Neuronal stem cell (in vitro differentiated cells): ENCODE results near the gene ODC1.
"Not testable (repeated sequence)": the region's sequence is repeated elsewhere in the genome, so short reads cannot be mapped to it uniquely, and the experiment has no call there.

Source experiments
- DNase-seq: peaks from one replicate; pipeline ENCODE4 v3.0.0-alpha.2; 2013; ENCODE audit warnings: low spot score
- H2AFZ ChIP-seq: one replicate; pipeline ENCODE4 v1.6.1; 2013; ENCODE audit warnings: mild to moderate bottlenecking, low read length, inconsistent platforms
- H2AK5ac ChIP-seq: 2 replicates; pipeline ENCODE4 v1.6.1; 2013; ENCODE audit warnings: low read depth, mild to moderate bottlenecking, inconsistent platforms, low read length, moderate library complexity, mixed read lengths
- H2BK120ac ChIP-seq: 2 replicates; pipeline ENCODE4 v1.6.1; 2013; ENCODE audit warnings: low read depth, mild to moderate bottlenecking, inconsistent platforms, low read length, moderate library complexity, mixed read lengths
- H2BK12ac ChIP-seq: one replicate; pipeline ENCODE4 v1.6.1; 2013; ENCODE audit warnings: low read length, inconsistent platforms
- H2BK15ac ChIP-seq: 2 replicates; pipeline ENCODE4 v1.6.1; 2013; ENCODE audit warnings: mild to moderate bottlenecking, low read length, inconsistent platforms, mixed read lengths
- H2BK5ac ChIP-seq: one replicate; pipeline ENCODE4 v1.6.1; 2013; ENCODE audit warnings: inconsistent platforms, mild to moderate bottlenecking, low read length, moderate library complexity
- H3K14ac ChIP-seq: one replicate; pipeline ENCODE4 v1.6.1; 2013; ENCODE audit warnings: low read length, inconsistent platforms
- H3K18ac ChIP-seq: 2 replicates; pipeline ENCODE4 v1.6.1; 2013; ENCODE audit warnings: low read length, inconsistent platforms
- H3K23ac ChIP-seq: 2 replicates; pipeline ENCODE4 v1.6.1; 2013; ENCODE audit warnings: low read depth, mild to moderate bottlenecking, mixed read lengths, low read length, inconsistent platforms; ENCODE audit not compliant: poor library complexity
- H3K27ac ChIP-seq: replicated peaks from 3 replicates; pipeline ENCODE4 v1.5.1; 2013; ENCODE audit warnings: low read length, inconsistent platforms
- H3K27me3 ChIP-seq, 3 experiments: 2 replicates each; pipeline ENCODE4 v1.6.1; 2013; ENCODE audit warnings: low read length in 3 of 3, mild to moderate bottlenecking in 2 of 3, inconsistent platforms in 1 of 3, low read depth in 1 of 3, mixed read lengths in 1 of 3, moderate library complexity in 1 of 3; ENCODE audit not compliant: control insufficient read depth in 3 of 3, insufficient read depth in 3 of 3
- H3K36me3 ChIP-seq, 2 donors: replicated peaks in 1 of 2; 2 replicates each; pipeline ENCODE4 v1.6.1; 2013; ENCODE audit warnings: low read length in 2 of 2; ENCODE audit not compliant: control insufficient read depth in 2 of 2, insufficient read depth in 2 of 2
- H3K4ac ChIP-seq: 2 replicates; pipeline ENCODE4 v1.6.1; 2013; ENCODE audit warnings: inconsistent platforms, mild to moderate bottlenecking, low read length, moderate library complexity
- H3K4me1 ChIP-seq, 2 donors: 1 replicate in 1 of 2; 2 replicates in 1 of 2; pipeline ENCODE4 v1.6.1; 2013; ENCODE audit warnings: low read length in 2 of 2, low read depth in 1 of 2; ENCODE audit not compliant: control insufficient read depth in 2 of 2, insufficient read depth in 1 of 2
- H3K4me2 ChIP-seq: one replicate; pipeline ENCODE4 v1.6.1; 2013; ENCODE audit warnings: mild to moderate bottlenecking, low read length, inconsistent platforms; ENCODE audit not compliant: insufficient read depth, poor library complexity, severe bottlenecking
- H3K4me3 ChIP-seq, 2 donors: 2 replicates each; pipeline ENCODE4 v1.5.1; 2013; ENCODE audit warnings: low read length in 2 of 2, mild to moderate bottlenecking in 2 of 2, inconsistent platforms in 1 of 2, moderate library complexity in 1 of 2
- H3K79me1 ChIP-seq: one replicate; pipeline ENCODE4 v1.6.1; 2013; ENCODE audit warnings: low read depth, mild to moderate bottlenecking, inconsistent platforms, low read length, moderate library complexity
- H3K9ac ChIP-seq: one replicate; pipeline ENCODE4 v1.6.1; 2013; ENCODE audit warnings: mild to moderate bottlenecking, low read depth, low read length, inconsistent platforms; ENCODE audit not compliant: poor library complexity
- H3K9me3 ChIP-seq, 2 donors: replicated peaks in 1 of 2; 2 replicates each; pipeline versions ENCODE3 to v1.6.1; 2013; ENCODE audit warnings: low read length in 2 of 2, mild to moderate bottlenecking in 2 of 2, inconsistent platforms in 1 of 2, low read depth in 1 of 2, mixed read lengths in 1 of 2, moderate library complexity in 1 of 2; ENCODE audit not compliant: control insufficient read depth in 2 of 2, insufficient read depth in 1 of 2
- H4K8ac ChIP-seq: one replicate; pipeline ENCODE4 v1.6.1; 2013; ENCODE audit warnings: low read depth, mild to moderate bottlenecking, inconsistent platforms, low read length, moderate library complexity
- H4K91ac ChIP-seq: one replicate; pipeline ENCODE4 v1.6.1; 2013; ENCODE audit warnings: low read length, low read depth, mild to moderate bottlenecking, inconsistent platforms; ENCODE audit not compliant: poor library complexity
- WGBS, 2 donors: extraction: QIAGEN DNeasy Blood & Tissue Kit; methylation state at CpG; one replicate each; pipeline ENCODE4 v1.1.7; 2013; ENCODE audit warnings: missing lambda C conversion rate in 2 of 2, mixed read lengths in 1 of 2; ENCODE audit not compliant: insufficient read length in 2 of 2, insufficient replicate concordance in 1 of 2; ENCODE audit errors: extremely low coverage in 2 of 2; 5-methylcytosine and 5-hydroxymethylcytosine counted together

The ODC1 gene

DNA sequence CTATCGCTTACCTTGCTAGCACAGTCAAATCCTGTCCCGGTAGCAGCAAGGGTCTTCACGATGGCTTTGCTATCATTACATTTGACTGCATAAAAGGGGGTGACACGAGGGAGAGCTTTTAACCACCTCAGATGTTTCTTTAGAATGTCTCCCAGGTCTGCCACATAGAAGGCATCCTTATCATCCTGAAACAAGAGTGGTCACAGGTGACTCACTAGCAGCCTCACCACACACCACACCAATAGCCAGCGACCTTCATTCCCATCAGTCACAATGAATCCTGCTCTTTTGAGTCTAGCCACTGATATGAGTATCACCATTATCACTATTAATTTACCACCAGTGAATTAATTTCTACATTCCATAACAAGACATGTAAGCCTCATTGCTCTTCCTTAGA is 3.7 kb downstream of the ODC1 start:
- Histone ChIP-seq H2AK5ac (no peak overlapping the region), H4K91ac (no peak overlapping the region), H3K9ac (no peak overlapping the region), H3K4me3 (no peak overlapping the region), H3K9me3 (no peaks in the 10 kb centered on the region), H3K27ac (no peak overlapping the region), H2BK5ac (no peak overlapping the region), H3K23ac (no peak overlapping the region), H2AFZ (no peak overlapping the region), H3K4me1 (peaks cover 2 to 3% of the 10 kb centered on the region in 2 donors), H3K79me1 (peaks cover 3% of the 10 kb centered on the region), H3K27me3 (no peaks in the 10 kb centered on the region), H2BK120ac (no peak overlapping the region), H3K14ac (no peak overlapping the region), H3K18ac (no peak overlapping the region), H4K8ac (no peak overlapping the region), H2BK12ac (no peak overlapping the region), H2BK15ac (no peak overlapping the region), H3K4ac (no peak overlapping the region), H3K4me2 (no peak overlapping the region), H3K36me3 (peaks cover 46 to 78% of the 10 kb centered on the region in 2 donors)
- no CpG with 5 or more reads among the region's 5 CpGs for WGBS, 2 donors
- no peak for DNase-seq

GRCh38 chr2:10442469-10443126 is 5.5 kb downstream of the ODC1 start:
- no CpG with 5 or more reads among the region's 2 CpGs for WGBS, 2 donors
- peaks cover 51 to 89% of the 10 kb centered on the region in 2 donors for H3K36me3 ChIP-seq

DNA sequence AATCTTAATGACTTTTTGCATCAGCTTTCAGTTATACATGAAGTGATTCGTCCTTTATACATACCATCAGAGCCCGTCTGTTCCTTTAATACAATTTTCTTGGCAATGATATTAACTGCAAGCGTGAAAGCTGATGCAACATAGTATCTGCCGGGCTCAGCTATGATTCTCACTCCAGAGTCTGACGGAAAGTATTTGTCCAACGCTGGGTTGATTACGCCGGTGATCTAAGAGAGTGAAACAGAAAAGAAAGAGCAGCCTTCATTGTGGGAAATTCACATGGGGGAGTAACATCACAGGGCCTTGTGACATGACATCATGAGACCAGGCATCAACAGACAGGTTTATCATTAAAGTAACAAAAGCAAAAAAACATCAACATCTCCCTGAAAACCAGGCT is 6.2 kb downstream of the ODC1 start:
- Histone ChIP-seq H3K79me1 (peaks cover 3% of the 10 kb centered on the region), H4K91ac (no peak overlapping the region), H3K27me3 (no peaks in the 10 kb centered on the region), H3K18ac (no peak overlapping the region), H2BK15ac (no peak overlapping the region), H3K9me3 (no peaks in the 10 kb centered on the region), H3K4me1 (peaks cover 2 to 3% of the 10 kb centered on the region in 2 donors), H3K4ac (no peak overlapping the region), H3K23ac (no peak overlapping the region), H3K36me3 (peaks cover 51 to 86% of the 10 kb centered on the region in 2 donors), H4K8ac (no peak overlapping the region), H2BK12ac (no peak overlapping the region), H3K27ac (no peak overlapping the region), H2BK5ac (no peak overlapping the region), H2AK5ac (no peak overlapping the region), H3K14ac (no peak overlapping the region), H3K4me2 (no peak overlapping the region), H3K9ac (no peak overlapping the region), H2BK120ac (no peak overlapping the region), H2AFZ (no peak overlapping the region), H3K4me3 (no peak overlapping the region)
- no CpG with 5 or more reads among the region's 8 CpGs for WGBS, 2 donors
- no peak for DNase-seq

More at GRCh38 chr2:10442469-10443126, 5.5 kb downstream of the ODC1 start:
- DNase-seq, H3K23ac ChIP-seq, H3K4me1 ChIP-seq, H2AFZ ChIP-seq, H3K4me2 ChIP-seq, H4K91ac ChIP-seq, H2BK12ac ChIP-seq, H2BK15ac ChIP-seq, H2BK120ac ChIP-seq, H3K14ac ChIP-seq, H3K9me3 ChIP-seq, H3K4ac ChIP-seq, H3K9ac ChIP-seq, H2BK5ac ChIP-seq, H3K18ac ChIP-seq, H3K4me3 ChIP-seq, H4K8ac ChIP-seq, H3K27me3 ChIP-seq, H3K79me1 ChIP-seq, H3K27ac ChIP-seq, H2AK5ac ChIP-seq: not testable (repeated sequence)

DNA sequence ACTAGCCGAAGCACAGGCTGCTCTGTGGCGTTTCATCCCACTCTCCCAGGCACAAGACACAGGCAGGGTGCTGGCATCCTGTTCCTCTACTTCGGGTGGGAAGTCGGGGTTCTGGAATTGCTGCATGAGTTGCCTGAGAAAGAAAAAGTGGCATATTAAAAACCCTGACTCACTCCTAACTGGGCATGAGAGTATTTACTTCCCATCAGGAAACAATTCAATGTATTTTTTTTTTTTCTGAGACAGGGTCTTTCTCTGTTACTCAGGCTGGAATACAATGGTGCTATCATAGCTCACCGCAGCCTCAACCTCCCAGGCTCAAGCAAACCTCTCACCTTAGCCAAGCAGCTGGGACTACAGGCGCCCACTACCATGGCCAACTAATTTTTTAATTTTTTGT is 7.4 kb downstream of the ODC1 start:
- Histone ChIP-seq H3K4me1 (peaks cover 0 to 2% of the 10 kb centered on the region in 2 donors), H3K27ac (no peak overlapping the region), H4K91ac (no peak overlapping the region), H3K9me3 (no peaks in the 10 kb centered on the region), H3K4ac (no peak overlapping the region), H2BK12ac (no peak overlapping the region), H3K4me2 (no peak overlapping the region), H2BK5ac (no peak overlapping the region), H2BK15ac (no peak overlapping the region), H3K23ac (no peak overlapping the region), H3K36me3 (peaks cover 51 to 74% of the 10 kb centered on the region in 2 donors), H4K8ac (no peak overlapping the region), H2BK120ac (no peak overlapping the region), H3K4me3 (no peak overlapping the region), H3K9ac (no peak overlapping the region), H2AK5ac (no peak overlapping the region), H3K18ac (no peak overlapping the region), H3K14ac (no peak overlapping the region), H3K79me1 (peaks cover 3% of the 10 kb centered on the region), H2AFZ (no peak overlapping the region), H3K27me3 (no peaks in the 10 kb centered on the region)
- no CpG with 5 or more reads among the region's 6 CpGs for WGBS, 2 donors
- no peak for DNase-seq
